GM23248 (cell line): ENCODE measurements around the gene RACK1.

Experiments
- EZH2 ChIP-seq: fragments of 200-600 bp; sonication (generic); IDR thresholded peaks from 2 replicates; pipeline ENCODE4 v1.6.1; 2018; ENCODE audit warnings: antibody characterized with exemption, mild to moderate bottlenecking; ENCODE audit not compliant: insufficient read depth, poor library complexity, severe bottlenecking
- EZH2phosphoT487 ChIP-seq: fragments of 200-600 bp; sonication (generic); IDR thresholded peaks from 2 replicates; pipeline ENCODE4 v1.6.1; 2018; ENCODE audit warnings: antibody characterized with exemption, moderate library complexity, mild to moderate bottlenecking, low read depth; ENCODE audit not compliant: insufficient read depth

- TF ChIP-seq EZH2: no peak
- TF ChIP-seq EZH2phosphoT487: no peak
Measured at GRCh38 chr5:181224390-181225229, 19.1 kb downstream of the RACK1 start.
